Activated CD8-positive, alpha-beta memory T cell treated with anti-CD3 and anti-CD28 coated beads, Interleukin-2, amount 10 ng/mL, durations not matched to agents 7 days and 5 days (primary cell): Measurements from ENCODE around the gene SLC35F1. TPM values are rescaled to one million over a fixed set of nuclear protein-coding genes. Genes with fewer than 3 reads are reported as not detected.

Experiments
- ATAC-seq: fragments of 150-1000 bp; cut with Tn5 transposase; one replicate; pipeline ENCODE4 v1.10.0; 2021; ENCODE audit warnings: moderate library complexity
- CTCF ChIA-PET: fragments of 350-600 bp; sonication (Branson Sonifier 250); formaldehyde crosslinking; loops from one replicate; lab custom pipeline; 2021; ENCODE audit warnings: antibody characterized with exemption; lab: Charles Lee
- DNase-seq: peaks from one replicate; pipeline ENCODE4 v3.0.0-alpha.2; 2020
- H3K27ac Mint-ChIP-seq: one replicate; pipeline ENCODE4 v1.8.0; 2021; ENCODE audit warnings: mild to moderate bottlenecking, mixed read lengths
- H3K27me3 Mint-ChIP-seq: one replicate; pipeline ENCODE4 v1.8.0; 2021; ENCODE audit warnings: mixed read lengths
- H3K36me3 Mint-ChIP-seq: one replicate; pipeline ENCODE4 v1.8.0; 2021; ENCODE audit warnings: mild to moderate bottlenecking, mixed read lengths
- H3K4me1 Mint-ChIP-seq: one replicate; pipeline ENCODE4 v1.8.0; 2021; ENCODE audit warnings: mixed read lengths
- H3K4me3 Mint-ChIP-seq: one replicate; pipeline ENCODE4 v1.8.0; 2021; ENCODE audit warnings: mild to moderate bottlenecking, moderate library complexity, mixed read lengths
- H3K9me3 Mint-ChIP-seq: one replicate; pipeline ENCODE4 v1.8.0; 2022; ENCODE audit warnings: low read depth, mixed read lengths
- total RNA-seq, 2 experiments: library from RNA; stranded (reverse); gene quantifications; one replicate each; pipeline ENCODE4 v1.2.3, GENCODE V29; 2021

Gene SLC35F1
- total RNA-seq, 2 experiments from 2014 or later, result not detected

- no peak overlapping the region for H3K4me3 Mint-ChIP-seq
- no peak for ATAC-seq
- peaks cover 6% of the 10 kb centered on the region for H3K4me1 Mint-ChIP-seq
- peaks cover 7% of the 10 kb centered on the region for H3K27me3 Mint-ChIP-seq
- no peak for DNase-seq
- H3K9me3 Mint-ChIP-seq, result no peaks in the 10 kb centered on the region
- no peaks in the 10 kb centered on the region for H3K36me3 Mint-ChIP-seq
- CTCF ChIA-PET, result no interaction called here
- H3K27ac Mint-ChIP-seq, result no peak overlapping the region
Observed at GRCh38 chr6:118353564-118353963, 446.5 kb downstream of the SLC35F1 start.

- Mint-ChIP-seq H3K4me1 (peaks cover 6% of the 10 kb centered on the region), H3K9me3 (no peaks in the 10 kb centered on the region), H3K4me3 (no peak overlapping the region), H3K36me3 (no peaks in the 10 kb centered on the region), H3K27ac (no peak overlapping the region), H3K27me3 (peaks cover 7% of the 10 kb centered on the region)
- DNase-seq (no peak), ATAC-seq (no peak)
- CTCF ChIA-PET, result no interaction called here
Observed at GRCh38 chr6:118354641-118355040, 447.6 kb downstream of the SLC35F1 start.

- H3K27me3 Mint-ChIP-seq, result peaks cover 7% of the 10 kb centered on the region
- peaks cover 6% of the 10 kb centered on the region for H3K4me1 Mint-ChIP-seq
- CTCF ChIA-PET, result no interaction called here
- H3K27ac Mint-ChIP-seq, result no peak overlapping the region
- DNase-seq (no peak), ATAC-seq (no peak)
- no peaks in the 10 kb centered on the region for H3K9me3 Mint-ChIP-seq
- no peaks in the 10 kb centered on the region for H3K36me3 Mint-ChIP-seq
- no peak overlapping the region for H3K4me3 Mint-ChIP-seq
Observed at GRCh38 chr6:118356054-118356453, 449.0 kb downstream of the SLC35F1 start.

- no peak overlapping the region for H3K27ac Mint-ChIP-seq
- H3K27me3 Mint-ChIP-seq, result peaks cover 7% of the 10 kb centered on the region
- no peaks in the 10 kb centered on the region for H3K36me3 Mint-ChIP-seq
- peaks cover 6% of the 10 kb centered on the region for H3K4me1 Mint-ChIP-seq
- DNase-seq (no peak), ATAC-seq (no peak)
- CTCF ChIA-PET, result no interaction called here
- no peak overlapping the region for H3K4me3 Mint-ChIP-seq
- H3K9me3 Mint-ChIP-seq, result no peaks in the 10 kb centered on the region
Observed at GRCh38 chr6:118356686-118357085, 449.6 kb downstream of the SLC35F1 start.

Other genes starting within 250 kb of the SLC35F1 start
- 10 to 100 TPM; 20.5 to 32.9 TPM for gene NUS1, start 231.8 kb upstream of the SLC35F1 start, total RNA-seq